IMR-90 (cell line): Measurements from ENCODE around the gene ST6GALNAC3. TPM values are rescaled to one million over a fixed set of nuclear protein-coding genes. Genes with fewer than 3 reads are reported as not detected.
A peak's percentile ranks its signal among the peaks of the same experiment; 100 is the strongest.

Experiments used
- ATAC-seq: fragments of 200-7000 bp; cut with Tn5 transposase; 2 replicates; pipeline ENCODE4 v1.9.1; 2020; ENCODE audit warnings: low read depth, mild to moderate bottlenecking, moderate library complexity
- BruUV-seq: library from RNA; stranded (reverse); fragments of 400-500 nt; replicated peaks from 2 replicates; lab custom pipeline; 2021; lab: Mats Ljungman, UMichigan
- CTCF ChIA-PET: fragments of 300-600 bp; formaldehyde crosslinking; extraction: SDS; loops from one replicate; lab custom pipeline; 2021; ENCODE audit warnings: antibody characterized with exemption; lab: Yijun Ruan, JAX
- POLR2A ChIA-PET: fragments of 300-600 bp; sonication (Branson Sonifier 250); formaldehyde crosslinking; loops from one replicate; lab custom pipeline; 2022; ENCODE audit warnings: antibody characterized with exemption; ENCODE audit not compliant: unreplicated experiment; lab: Charles Lee
- DNase-seq: peaks from one replicate; pipeline ENCODE4 v3.0.0; 2013
- H2AFZ ChIP-seq: replicated peaks from 2 replicates; pipeline ENCODE3; 2013; ENCODE audit warnings: low read length, mild to moderate bottlenecking; ENCODE audit not compliant: poor library complexity
- H2AK5ac ChIP-seq: 2 replicates; pipeline ENCODE4 v1.6.1; 2013; ENCODE audit warnings: low read depth, low read length, inconsistent platforms
- H2AK9ac ChIP-seq: replicated peaks from 2 replicates; pipeline ENCODE3; 2013; ENCODE audit warnings: mild to moderate bottlenecking, low read depth, low read length, moderate library complexity; ENCODE audit not compliant: poor library complexity
- H2BK120ac ChIP-seq: 2 replicates; pipeline ENCODE4 v1.6.1; 2013; ENCODE audit warnings: low read depth, low read length, inconsistent platforms
- H2BK15ac ChIP-seq: 3 replicates; pipeline ENCODE4 v1.6.1; 2013; ENCODE audit warnings: low read depth, low read length, inconsistent platforms
- H2BK20ac ChIP-seq: 2 replicates; pipeline ENCODE4 v1.6.1; 2013; ENCODE audit warnings: low read depth, mild to moderate bottlenecking, inconsistent platforms, low read length, moderate library complexity
- H2BK5ac ChIP-seq: 2 replicates; pipeline ENCODE4 v1.6.1; 2013; ENCODE audit warnings: mild to moderate bottlenecking, low read depth, low read length, inconsistent platforms; ENCODE audit not compliant: poor library complexity, severe bottlenecking
- H3K14ac ChIP-seq: replicated peaks from 2 replicates; pipeline ENCODE4 v1.6.1; 2013; ENCODE audit warnings: low read depth, low read length, inconsistent platforms
- H3K18ac ChIP-seq: 2 replicates; pipeline ENCODE4 v1.6.1; 2013; ENCODE audit warnings: low read depth, low read length, control low read depth
- H3K23ac ChIP-seq: 2 replicates; pipeline ENCODE4 v1.6.1; 2013; ENCODE audit warnings: low read depth, low read length, inconsistent platforms
- H3K27ac ChIP-seq: 2 replicates; pipeline ENCODE4 v1.5.1; 2013; ENCODE audit warnings: mild to moderate bottlenecking, control low read depth, low read length; ENCODE audit not compliant: insufficient read depth
- H3K27me3 ChIP-seq: 2 replicates; pipeline ENCODE4 v1.6.1; 2013; ENCODE audit warnings: low read length; ENCODE audit not compliant: control insufficient read depth, insufficient read depth
- H3K36me3 ChIP-seq: 2 replicates; pipeline ENCODE4 v1.6.1; 2013; ENCODE audit warnings: low read length, mixed read lengths; ENCODE audit not compliant: control insufficient read depth, insufficient read depth
- H3K4ac ChIP-seq: 2 replicates; pipeline ENCODE4 v1.6.1; 2013; ENCODE audit warnings: low read depth, low read length, inconsistent platforms
- H3K4me1 ChIP-seq: 2 replicates; pipeline ENCODE4 v1.6.1; 2013; ENCODE audit warnings: low read length, mixed read lengths; ENCODE audit not compliant: control insufficient read depth, insufficient read depth
- H3K4me2 ChIP-seq: 2 replicates; pipeline ENCODE4 v1.6.1; 2013; ENCODE audit warnings: low read depth, mild to moderate bottlenecking, control low read depth, low read length, moderate library complexity
- H3K4me3 ChIP-seq: 2 replicates; pipeline ENCODE4 v1.5.1; 2013; ENCODE audit warnings: low read depth, mild to moderate bottlenecking, control low read depth, low read length, moderate library complexity; ENCODE audit not compliant: insufficient read depth
- H3K56ac ChIP-seq: 2 replicates; pipeline ENCODE4 v1.6.1; 2013; ENCODE audit warnings: low read length, inconsistent platforms; ENCODE audit not compliant: insufficient read depth; ENCODE audit errors: extremely low read depth
- H3K79me1 ChIP-seq, 2 experiments: 2 replicates each; pipeline ENCODE4 v1.6.1; 2013; ENCODE audit warnings: low read length in 2 of 2, inconsistent platforms in 1 of 2, low read depth in 1 of 2
- H3K9ac ChIP-seq: 2 replicates; pipeline ENCODE4 v1.6.1; 2013; ENCODE audit warnings: low read depth, low read length, control low read depth
- H3K9me1 ChIP-seq: 2 replicates; pipeline ENCODE4 v1.6.1; 2013; ENCODE audit warnings: low read length, inconsistent platforms; ENCODE audit not compliant: insufficient read depth
- H3K9me3 ChIP-seq: 2 replicates; pipeline ENCODE4 v1.6.1; 2013; ENCODE audit warnings: low read length; ENCODE audit not compliant: control insufficient read depth, insufficient read depth
- H4K20me1 ChIP-seq: 2 replicates; pipeline ENCODE4 v1.6.1; 2013; ENCODE audit warnings: low read length, inconsistent platforms; ENCODE audit not compliant: insufficient read depth
- H4K5ac ChIP-seq: 2 replicates; pipeline ENCODE4 v1.6.1; 2013; ENCODE audit warnings: mild to moderate bottlenecking, low read depth, low read length, control low read depth
- H4K8ac ChIP-seq, 2 experiments: 2 replicates each; pipeline ENCODE4 v1.6.1; 2013; ENCODE audit warnings: low read depth in 2 of 2, low read length in 2 of 2, control low read depth in 1 of 2, inconsistent platforms in 1 of 2
- H4K91ac ChIP-seq: 2 replicates; pipeline ENCODE4 v1.6.1; 2013; ENCODE audit warnings: low read depth, low read length, inconsistent platforms; ENCODE audit not compliant: insufficient read depth
- BHLHE40 ChIP-seq: fragments of 150-350 bp; IDR thresholded peaks from 2 replicates; pipeline ENCODE4 v1.6.1; 2016; ENCODE audit warnings: mild to moderate bottlenecking, low read depth, low read length
- CHD1 ChIP-seq: IDR thresholded peaks from 2 replicates; pipeline ENCODE4 v1.6.1; 2012; ENCODE audit warnings: low read depth, low read length, improper control_type of control experiment
- CTCF ChIP-seq: conservative IDR thresholded peaks from 2 replicates; pipeline ENCODE4 v1.5.1; 2012; ENCODE audit warnings: mild to moderate bottlenecking, low read depth, low read length, improper control_type of control experiment
- MAFK ChIP-seq: IDR thresholded peaks from 2 replicates; pipeline ENCODE4 v1.6.1; 2012; ENCODE audit warnings: low read depth, low read length, improper control_type of control experiment
- MAZ ChIP-seq: IDR thresholded peaks from 2 replicates; pipeline ENCODE4 v1.6.1; 2012; ENCODE audit warnings: low read depth, mild to moderate bottlenecking, low read length, improper control_type of control experiment, moderate library complexity, borderline replicate concordance
- MXI1 ChIP-seq: IDR thresholded peaks from 2 replicates; pipeline ENCODE4 v1.6.1; 2012; ENCODE audit warnings: low read depth, mild to moderate bottlenecking, low read length, moderate library complexity, borderline replicate concordance
- NFE2L2 ChIP-seq: fragments of 150-350 bp; IDR thresholded peaks from 2 replicates; pipeline ENCODE4 v1.6.1; 2016; ENCODE audit warnings: low read depth, mild to moderate bottlenecking, low read length
- POLR2A ChIP-seq: IDR thresholded peaks from 2 replicates; pipeline ENCODE4 v1.6.1; 2012; ENCODE audit warnings: mild to moderate bottlenecking, low read depth, low read length
- RAD21 ChIP-seq: IDR thresholded peaks from 2 replicates; pipeline ENCODE4 v1.6.1; 2012; ENCODE audit warnings: low read length, improper control_type of control experiment
- RCOR1 ChIP-seq: IDR thresholded peaks from 2 replicates; pipeline ENCODE4 v1.6.1; 2012; ENCODE audit warnings: mild to moderate bottlenecking, low read length, improper control_type of control experiment; ENCODE audit not compliant: insufficient replicate concordance
- SMC3 ChIP-seq: fragments of 150-350 bp; IDR thresholded peaks from 2 replicates; pipeline ENCODE4 v1.6.1; 2016; ENCODE audit warnings: low read depth, mild to moderate bottlenecking, antibody characterized with exemption, low read length, moderate library complexity
- dilution Hi-C: fragments of 300-500 bp; cut with HindIII; formaldehyde crosslinking; loops from one replicate; pipeline ENCODE4 v1.14.3; 2018; ENCODE audit warnings: low sequenced_read_pairs; ENCODE audit not compliant: unreplicated experiment
- in situ Hi-C: fragments of 300-500 bp; cut with MboI; formaldehyde crosslinking; loops from 3 replicates; pipeline ENCODE4 v1.14.3; 2019; ENCODE audit warnings: low sequenced_read_pairs, inconsistent platforms, mixed read lengths
- intact Hi-C: fragments of 100-400 bp; cut with micrococcal nuclease; formaldehyde crosslinking; loops from 2 replicates; pipeline ENCODE4 v1.10.0; 2022
- polyA plus RNA-seq, 3 experiments: library from polyadenylated mRNA; depleted of rRNA; stranded (reverse); fragments of >200 nt; gene quantifications; 2 replicates each; pipeline ENCODE4 v1.2.3, GENCODE V29; 2012; ENCODE audit warnings: low replicate concordance in 1 of 3
- total RNA-seq: library from RNA; depleted of rRNA; stranded (reverse); fragments of >200 nt; gene quantifications from 2 replicates; pipeline ENCODE4 v1.2.3, GENCODE V29; 2012
- TF ChIP-seq, protein P1 (sequence below): fragments of 150-350 bp; IDR thresholded peaks from 2 replicates; pipeline ENCODE4 v1.6.1; 2017; ENCODE audit warnings: mild to moderate bottlenecking, antibody characterized with exemption, low read length, low read depth

The ST6GALNAC3 gene
- total and polyA plus RNA-seq, 2 of the 4 experiments (the other 2 are of a cell fraction), result 0.65 to 1.3 TPM

- H2BK120ac ChIP-seq, result no peak overlapping the region
- no peak overlapping the region for H2BK5ac ChIP-seq
- H3K14ac ChIP-seq, result no peak overlapping the region
- H4K5ac ChIP-seq, result no peak overlapping the region
- H2BK15ac ChIP-seq, result no peak overlapping the region
- no peak overlapping the region for H3K23ac ChIP-seq
- DNase-seq (peak; percentile 20), ATAC-seq (peak; percentile 64)
- TF ChIP-seq BHLHE40 (no peak), POLR2A (no peak), CTCF (no peak), SMC3 (no peak), MAFK (no peak), RAD21 (no peak), NFE2L2 (no peak; the same call in 1 of the 2 replicates), MAZ (no peak), CHD1 (no peak), MXI1 (no peak), RCOR1 (no peak)
- TF ChIP-seq, protein P1, sequence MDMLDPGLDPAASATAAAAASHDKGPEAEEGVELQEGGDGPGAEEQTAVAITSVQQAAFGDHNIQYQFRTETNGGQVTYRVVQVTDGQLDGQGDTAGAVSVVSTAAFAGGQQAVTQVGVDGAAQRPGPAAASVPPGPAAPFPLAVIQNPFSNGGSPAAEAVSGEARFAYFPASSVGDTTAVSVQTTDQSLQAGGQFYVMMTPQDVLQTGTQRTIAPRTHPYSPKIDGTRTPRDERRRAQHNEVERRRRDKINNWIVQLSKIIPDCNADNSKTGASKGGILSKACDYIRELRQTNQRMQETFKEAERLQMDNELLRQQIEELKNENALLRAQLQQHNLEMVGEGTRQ, result no peak
- H3K27ac ChIP-seq, result no peak overlapping the region
- H4K8ac ChIP-seq, result no peak overlapping the region
- H3K79me1 ChIP-seq, result no peaks in the 10 kb centered on the region
- in situ Hi-C loops (no loop called here), dilution Hi-C loops (no loop called here), intact Hi-C loops (no loop called here)
- POLR2A ChIA-PET, result no interaction called here
- no peak overlapping the region for H4K91ac ChIP-seq
- CTCF ChIA-PET, result no interaction called here
- H2BK20ac ChIP-seq, result no peak overlapping the region
- H3K9me1 ChIP-seq, result no peaks in the 10 kb centered on the region
- no peak overlapping the region for H2AFZ ChIP-seq
- H3K4me2 ChIP-seq, result no peak overlapping the region
- no peaks in the 10 kb centered on the region for H3K27me3 ChIP-seq
- no peak overlapping the region for H3K9ac ChIP-seq
- H3K56ac ChIP-seq, result no peak overlapping the region
- no peak overlapping the region for H3K4ac ChIP-seq
- no peak overlapping the region for H2AK9ac ChIP-seq
- no peaks in the 10 kb centered on the region for H4K20me1 ChIP-seq
- no TSS peak for BruUV-seq
- H2AK5ac ChIP-seq, result no peak overlapping the region
- H3K18ac ChIP-seq, result no peak overlapping the region
- no peaks in the 10 kb centered on the region; the same call in 1 of the 2 replicates for H3K4me1 ChIP-seq
- no peaks in the 10 kb centered on the region for H3K36me3 ChIP-seq
- no peak overlapping the region for H3K4me3 ChIP-seq
- no peaks in the 10 kb centered on the region for H3K9me3 ChIP-seq
These were observed 359.0 kb downstream of the ST6GALNAC3 start for GRCh38 chr1:76433526-76433925.
